Measurements from ENCODE around the gene PSMD6.

PSMD6 gene
- long read RNA-seq, donor 1, full-length matches to known transcripts: 80 of 85 reads
- long read RNA-seq, donor 1, partial matches to known transcripts: 5 of 85 reads
- long read RNA-seq, donor 1, other reads (novel, unspliced or antisense): 0 of 85 reads
- long read RNA-seq, donor 2, full-length matches to known transcripts: 40 of 40 reads
- long read RNA-seq, donor 2, partial matches to known transcripts: 0 of 40 reads
- long read RNA-seq, donor 2, other reads (novel, unspliced or antisense): 0 of 40 reads
- long read RNA-seq, donor 3, full-length matches to known transcripts: 38 of 38 reads
- long read RNA-seq, donor 3, partial matches to known transcripts: 0 of 38 reads
- long read RNA-seq, donor 3, other reads (novel, unspliced or antisense): 0 of 38 reads
- long read RNA-seq, donor 4, full-length matches to known transcripts: 61 of 66 reads
- long read RNA-seq, donor 4, partial matches to known transcripts: 5 of 66 reads
- long read RNA-seq, donor 4, other reads (novel, unspliced or antisense): 0 of 66 reads
- long read RNA-seq, donor 5, full-length matches to known transcripts: 71 of 71 reads
- long read RNA-seq, donor 5, partial matches to known transcripts: 0 of 71 reads
- long read RNA-seq, donor 5, other reads (novel, unspliced or antisense): 0 of 71 reads
- long read RNA-seq, donor 6, full-length matches to known transcripts: 42 of 42 reads
- long read RNA-seq, donor 6, partial matches to known transcripts: 0 of 42 reads
- long read RNA-seq, donor 6, other reads (novel, unspliced or antisense): 0 of 42 reads
- long read RNA-seq, donor 7, full-length matches to known transcripts: 89 of 89 reads
- long read RNA-seq, donor 7, partial matches to known transcripts: 0 of 89 reads
- long read RNA-seq, donor 7, other reads (novel, unspliced or antisense): 0 of 89 reads
- long read RNA-seq, donor 8, full-length matches to known transcripts: 61 of 61 reads
- long read RNA-seq, donor 8, partial matches to known transcripts: 0 of 61 reads
- long read RNA-seq, donor 8, other reads (novel, unspliced or antisense): 0 of 61 reads

DNA sequence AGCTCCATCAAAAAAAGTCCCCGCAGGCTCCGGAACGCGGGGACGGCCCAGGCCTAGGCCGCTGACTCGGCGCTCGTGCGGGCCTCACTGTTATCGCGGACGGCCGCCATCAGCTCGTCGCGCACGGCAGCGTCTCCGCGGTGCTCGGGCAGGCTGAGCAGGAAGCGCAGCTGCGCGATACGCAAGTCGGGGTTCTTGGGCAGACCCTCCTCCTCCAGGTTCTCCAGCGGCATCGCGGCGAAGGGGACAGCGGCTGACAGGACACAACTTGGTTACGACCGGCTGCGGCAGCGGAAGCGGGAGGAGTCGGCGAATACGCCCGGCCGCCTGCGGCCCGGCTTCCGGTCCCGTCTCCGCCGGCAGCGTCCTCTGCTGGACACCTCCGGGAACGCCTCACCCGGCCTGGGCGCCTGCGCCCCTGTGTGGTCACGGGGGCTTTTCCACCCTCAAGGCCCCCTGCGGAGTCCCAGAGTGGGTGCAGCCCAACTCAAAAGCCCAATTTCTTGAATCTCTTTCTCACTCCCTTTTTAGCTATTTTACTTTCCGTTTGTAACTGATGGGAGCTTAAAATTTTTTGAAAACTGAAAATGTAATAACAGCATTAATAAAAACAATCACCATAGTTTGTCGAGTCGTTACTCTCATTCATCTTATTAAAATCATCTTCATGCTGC, at the start of gene PSMD6:
PSMD6 (minus strand) TSS at position 308 of the 674 bp plus-strand sequence; CDS start at position 233, 75 bp downstream.
- peak; percentile 93 for DNase-seq

DNA sequence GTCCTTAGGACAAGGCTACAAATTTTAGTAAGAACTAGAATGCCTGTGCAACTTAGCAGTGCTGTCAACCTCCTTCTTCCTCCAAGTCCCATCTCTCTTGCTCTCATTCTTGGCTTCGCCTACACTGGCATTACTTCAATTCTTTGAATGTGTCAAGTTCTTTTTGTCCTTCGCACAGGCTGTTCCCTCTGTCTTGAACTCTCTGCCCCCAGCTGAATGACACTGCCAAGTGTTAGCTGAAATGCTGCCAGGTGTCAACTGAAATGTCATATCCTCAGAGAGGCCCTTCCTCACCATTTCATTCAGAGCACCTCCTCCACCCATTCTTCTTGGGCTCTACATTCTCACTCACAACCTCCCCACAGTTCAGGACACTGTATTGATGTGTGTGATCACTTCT, 48.8 kb upstream of the PSMD6 start:
- DNase-seq: no peak

DNA sequence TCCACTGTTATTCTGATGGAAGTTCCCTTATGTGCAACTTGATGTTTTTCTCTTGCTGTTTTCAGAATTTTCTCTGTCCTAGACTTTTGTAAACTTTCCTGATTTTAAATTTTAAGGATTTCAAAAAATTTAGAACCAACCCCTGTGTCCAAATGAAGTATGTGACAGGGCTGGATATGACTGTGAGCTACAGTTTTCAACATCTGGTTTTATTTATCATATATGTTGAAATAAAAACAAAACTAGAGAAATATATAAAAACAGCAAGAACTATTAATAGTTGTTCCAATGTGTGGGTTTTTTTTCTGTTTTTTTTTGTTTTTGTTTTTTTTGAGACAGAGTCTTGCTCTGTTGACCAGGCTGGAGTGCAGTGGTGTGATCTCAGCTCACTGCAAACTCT, 47.4 kb upstream of the PSMD6 start:
- no peak for DNase-seq

DNA sequence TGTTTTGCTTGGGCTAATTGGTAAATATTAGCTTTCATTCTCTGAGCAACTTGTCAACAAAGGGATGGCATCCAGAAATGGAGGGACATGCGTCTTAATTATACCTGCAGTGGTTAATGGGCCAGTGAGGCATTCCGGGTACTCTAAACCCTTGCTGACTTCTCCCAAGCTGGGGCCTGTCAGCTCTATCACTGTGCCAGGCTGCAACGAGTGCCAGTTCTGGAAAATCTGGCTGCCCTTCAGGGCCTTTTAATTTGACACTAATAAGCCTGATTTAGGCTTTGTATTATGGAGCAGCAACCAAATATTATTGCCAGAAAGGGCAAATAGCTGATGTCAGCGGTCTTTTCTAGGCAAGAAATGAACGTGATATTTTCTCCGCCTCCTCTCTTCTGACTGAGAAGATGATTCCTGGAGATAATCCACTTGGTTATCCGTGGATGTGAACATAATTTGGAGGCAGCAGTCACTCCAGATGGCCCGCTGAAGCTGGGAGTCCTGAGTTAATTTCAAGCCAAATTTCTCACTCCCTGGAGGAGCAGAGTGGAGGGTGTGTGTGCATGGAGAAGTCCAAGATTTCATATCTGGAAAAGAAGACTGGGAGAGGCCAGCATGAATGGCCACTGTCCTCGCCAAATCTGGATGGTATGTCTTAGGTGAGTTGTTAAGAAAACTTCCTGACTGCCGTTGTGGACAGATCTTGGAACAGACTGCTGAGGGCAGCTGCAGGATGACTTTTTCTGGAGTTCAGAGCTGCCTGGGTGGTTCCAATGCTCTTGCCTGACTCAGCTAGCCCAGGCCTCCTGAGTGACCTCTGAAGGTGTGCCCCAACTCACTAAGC, 44.4 kb upstream of the PSMD6 start:
- DNase-seq: no peak

DNA sequence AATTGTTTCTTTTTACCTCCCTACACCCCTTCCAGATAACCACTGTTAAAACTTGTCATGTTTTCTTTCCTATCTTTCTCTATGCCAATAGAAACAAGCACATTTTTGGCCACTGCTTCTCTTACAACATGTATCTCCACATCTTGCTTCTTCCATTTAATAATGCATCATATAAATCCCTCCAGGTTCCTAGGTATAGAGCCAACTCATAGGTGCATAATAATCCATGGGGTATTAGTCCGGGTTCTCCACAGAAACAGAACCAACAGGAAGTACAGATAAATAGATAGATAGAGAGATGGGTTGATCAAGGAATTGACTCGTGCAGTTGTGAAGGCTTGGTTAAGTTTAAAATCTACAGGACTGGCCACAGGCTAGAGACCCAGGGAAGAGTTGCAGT, 41.5 kb upstream of the PSMD6 start:
- no peak for DNase-seq

DNA sequence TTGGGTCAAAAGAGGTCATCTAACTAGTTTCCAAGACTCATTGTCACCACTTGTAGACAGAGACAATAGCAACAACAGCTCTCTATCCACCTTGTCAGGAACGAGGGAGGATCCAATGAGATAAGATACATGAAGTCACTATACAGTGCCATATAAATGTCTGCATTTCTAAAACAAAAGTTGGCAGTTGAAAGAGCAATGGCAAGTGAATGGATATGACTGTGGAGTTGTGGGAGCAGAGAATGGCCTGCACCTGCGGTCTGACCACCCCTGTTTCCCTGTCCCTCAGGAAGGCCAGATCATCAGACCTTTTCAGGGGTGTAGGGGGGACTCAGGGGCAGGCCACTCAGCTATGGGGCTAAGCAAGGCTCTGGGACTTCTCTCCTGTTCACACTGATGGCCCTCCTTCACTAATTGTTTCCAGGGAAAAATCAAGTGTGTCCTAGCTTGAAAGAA, 40.7 kb upstream of the PSMD6 start:
- DNase-seq: no peak

DNA sequence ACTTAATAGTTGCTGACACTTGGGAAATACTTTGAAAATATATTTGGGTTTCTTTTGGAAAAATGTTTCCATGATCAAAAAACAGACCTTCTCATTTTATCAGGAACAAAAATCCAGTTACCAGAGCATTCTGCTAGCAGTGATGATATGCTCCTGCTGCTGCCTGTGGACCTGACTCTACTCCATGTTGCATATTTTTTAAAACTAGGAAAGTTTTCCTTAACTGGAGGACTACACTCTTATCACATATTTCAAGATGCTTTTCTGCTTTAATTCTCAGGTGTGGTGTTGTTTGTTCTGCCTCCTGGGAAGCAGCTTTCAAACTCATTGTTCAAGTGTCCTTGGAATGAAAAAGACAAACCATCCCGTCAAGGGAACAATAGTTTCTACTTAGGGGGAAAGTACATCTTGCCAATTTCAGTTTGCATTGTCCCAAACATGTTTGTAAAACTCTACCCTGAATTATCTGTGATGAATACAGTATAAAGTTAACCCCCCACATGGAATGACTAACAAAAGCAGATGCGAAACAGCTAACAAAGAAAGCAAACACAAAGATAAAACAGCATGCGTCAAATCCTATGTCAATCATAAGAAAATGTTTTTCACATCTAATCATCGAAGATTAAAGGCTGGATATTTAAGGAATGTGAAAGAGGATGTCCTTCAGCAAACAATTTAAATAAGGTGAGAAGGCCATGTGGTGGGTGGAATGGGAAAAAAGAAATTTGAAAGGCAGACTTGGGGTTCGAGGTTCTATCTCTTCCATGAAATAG, 40.1 kb upstream of the PSMD6 start:
- DNase-seq: no peak

DNA sequence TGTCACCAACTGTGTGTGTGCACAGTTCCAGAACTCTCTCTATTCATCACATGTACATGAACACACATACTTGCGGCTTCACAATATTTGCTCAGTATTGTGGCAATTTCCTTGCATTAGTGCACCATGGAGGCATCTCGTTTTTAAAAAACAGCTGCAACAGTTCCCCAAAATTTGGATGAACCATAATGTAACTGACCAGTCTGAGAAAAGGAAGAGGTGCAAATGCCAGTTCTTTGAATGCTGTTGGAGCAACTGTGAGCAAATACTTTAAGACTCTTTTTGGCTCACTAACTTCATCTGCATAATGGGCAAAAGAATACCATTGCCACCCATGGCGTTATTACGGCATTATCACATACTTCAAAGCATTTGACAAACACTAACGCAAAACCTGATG, 38.3 kb upstream of the PSMD6 start:
- DNase-seq: no peak

DNA sequence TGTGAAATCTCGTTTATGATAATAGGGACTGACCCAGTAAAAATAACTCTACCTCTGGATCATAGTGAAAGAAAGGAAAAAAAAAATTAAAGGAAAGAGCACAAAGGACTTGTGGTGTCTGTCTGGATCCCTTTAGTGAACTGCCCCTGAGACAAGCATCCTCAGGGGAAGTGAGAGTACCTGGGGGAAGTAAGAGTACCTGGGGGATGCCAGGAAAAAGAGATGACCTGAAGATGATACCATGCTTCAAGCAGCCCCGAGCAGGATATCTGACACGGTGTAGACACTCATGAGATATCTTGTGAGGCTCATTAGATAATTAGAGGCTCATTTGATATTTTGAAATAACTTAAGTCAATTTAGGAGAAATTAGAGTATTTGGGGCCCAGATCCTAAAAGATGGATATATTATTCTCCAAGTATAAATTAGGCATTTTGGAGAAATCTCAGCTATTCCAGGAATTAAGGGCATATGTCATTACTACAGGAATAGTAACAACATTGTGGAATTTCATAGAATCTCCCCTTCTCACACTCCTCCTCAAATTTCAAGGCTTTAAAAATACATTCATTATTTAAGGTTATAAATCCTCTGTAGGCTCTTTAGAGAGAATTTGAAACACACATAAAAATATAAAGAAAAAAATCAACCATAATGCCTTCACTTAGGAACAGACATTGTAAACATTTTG, 36.3 kb upstream of the PSMD6 start:
- DNase-seq: no peak

DNA sequence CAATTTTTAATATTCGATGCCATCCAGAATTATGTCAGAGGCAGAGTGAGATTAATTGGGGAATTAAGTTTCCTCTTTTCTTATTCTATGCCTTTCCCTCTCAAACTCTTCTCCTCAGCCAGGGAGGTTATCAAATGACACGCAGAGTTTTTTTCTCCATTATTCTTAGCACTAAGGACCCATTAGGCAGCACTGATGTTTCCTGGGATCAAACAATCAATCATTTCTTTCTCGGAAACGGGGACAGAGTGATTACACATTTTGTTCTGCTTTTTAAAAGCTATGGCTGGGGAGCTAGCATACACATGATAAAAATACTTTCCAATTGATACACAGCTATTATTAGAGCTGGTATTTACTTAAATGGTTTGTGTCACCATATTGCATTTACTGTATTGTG, 35.3 kb upstream of the PSMD6 start:
- no peak for DNase-seq

DNA sequence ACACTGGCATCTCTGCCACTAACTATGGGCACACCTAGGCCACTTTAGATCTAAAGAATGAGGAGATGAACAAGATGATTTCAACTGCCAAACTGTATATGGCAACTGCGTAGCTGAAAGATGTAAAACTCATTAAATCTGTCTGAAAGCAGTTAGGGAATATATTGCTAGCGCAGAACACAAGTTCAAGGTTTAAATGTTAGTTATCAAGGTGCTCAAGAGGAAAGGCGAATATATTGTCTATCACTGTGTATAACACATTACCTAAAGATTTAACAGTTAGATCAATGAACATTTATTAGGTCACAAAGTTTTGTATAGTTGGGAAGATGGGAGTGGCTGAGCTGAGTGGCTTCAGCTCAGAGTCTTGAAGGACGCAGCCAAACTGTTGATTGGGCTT, 33.9 kb upstream of the PSMD6 start:
- DNase-seq: no peak

DNA sequence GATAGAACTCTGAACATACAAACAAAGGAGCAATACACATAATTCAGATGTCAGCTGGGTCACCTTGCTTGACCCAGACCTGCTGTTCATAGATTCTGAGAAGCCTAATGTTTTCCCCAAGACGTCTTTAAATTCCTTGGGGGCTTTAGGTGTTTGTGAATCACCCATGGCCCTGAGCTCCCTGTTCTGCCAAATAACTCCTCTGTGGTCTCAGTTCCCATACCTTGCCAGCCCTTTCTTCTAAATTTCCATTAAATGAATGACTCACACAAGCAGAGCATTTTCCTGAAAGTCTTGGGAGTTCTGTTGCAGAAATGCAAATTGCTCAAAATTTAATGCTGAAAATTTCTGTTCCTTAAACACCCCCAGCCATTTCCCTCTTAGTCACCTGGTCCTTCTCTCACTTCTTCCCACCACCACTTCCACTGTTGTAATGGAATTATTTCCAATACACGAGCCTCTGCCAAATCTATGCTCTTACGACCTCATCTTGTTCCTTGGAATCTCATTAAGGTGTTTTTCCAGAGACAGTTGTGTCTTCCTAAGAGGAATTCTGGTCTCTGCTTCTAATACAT, 33.4 kb upstream of the PSMD6 start:
- no peak for DNase-seq

DNA sequence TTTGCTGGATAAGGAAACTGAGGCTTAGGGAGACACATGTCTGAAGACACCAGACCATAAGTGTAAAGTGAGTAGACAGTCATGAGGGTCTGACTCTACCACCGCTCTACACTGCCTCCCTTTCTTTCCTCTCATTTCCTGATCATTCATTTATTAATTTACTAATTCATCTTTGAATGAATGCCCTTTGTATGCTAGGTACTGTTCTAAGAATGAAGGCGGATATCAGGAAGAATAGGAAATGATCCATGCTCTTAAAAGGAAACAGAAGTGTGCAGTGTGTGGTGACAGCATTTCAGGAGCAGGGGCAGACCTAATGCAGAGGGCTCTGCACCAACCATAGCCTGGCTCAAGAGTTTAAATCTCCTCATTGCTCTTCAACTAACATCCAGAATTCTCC, 31.8 kb upstream of the PSMD6 start:
- no peak for DNase-seq

DNA sequence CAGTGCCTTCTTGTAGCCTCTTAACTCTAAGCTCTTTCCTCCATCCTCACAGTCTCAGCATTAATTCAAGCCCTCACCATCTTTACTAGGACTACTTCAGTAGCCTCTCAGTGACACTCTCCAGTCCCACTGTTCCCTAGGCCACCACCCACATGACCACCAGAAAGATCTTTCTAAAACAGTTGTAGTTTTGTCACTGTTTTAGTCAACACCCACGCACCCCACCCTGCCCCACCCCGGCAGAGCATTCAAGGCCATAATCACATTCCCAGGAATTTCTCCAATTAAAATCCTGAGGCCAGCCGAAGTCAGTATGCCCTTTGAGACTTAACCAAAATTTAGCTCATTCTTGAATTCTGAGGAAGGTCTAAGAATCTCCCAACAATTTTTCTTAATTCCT, 31.2 kb upstream of the PSMD6 start:
- DNase-seq: no peak

DNA sequence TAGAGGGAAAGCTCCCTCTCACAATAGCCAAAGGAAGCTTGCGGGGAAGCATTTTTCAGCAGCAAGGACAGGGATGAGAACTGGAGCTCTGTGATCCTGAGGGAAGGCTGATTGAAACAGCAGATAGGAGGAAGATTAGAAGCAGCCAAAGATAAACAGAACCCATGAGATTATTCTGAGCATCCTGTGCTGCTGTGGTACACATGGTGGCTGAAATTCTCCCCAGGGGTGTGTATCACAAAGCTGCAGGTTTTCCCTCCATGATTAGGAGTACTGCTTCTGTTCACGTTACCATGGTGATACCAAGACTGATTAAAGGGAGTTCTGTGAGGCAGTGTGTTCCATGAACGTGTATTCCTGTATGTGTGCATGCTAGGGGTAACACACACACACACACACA, 30.3 kb upstream of the PSMD6 start:
- no peak for DNase-seq

DNA sequence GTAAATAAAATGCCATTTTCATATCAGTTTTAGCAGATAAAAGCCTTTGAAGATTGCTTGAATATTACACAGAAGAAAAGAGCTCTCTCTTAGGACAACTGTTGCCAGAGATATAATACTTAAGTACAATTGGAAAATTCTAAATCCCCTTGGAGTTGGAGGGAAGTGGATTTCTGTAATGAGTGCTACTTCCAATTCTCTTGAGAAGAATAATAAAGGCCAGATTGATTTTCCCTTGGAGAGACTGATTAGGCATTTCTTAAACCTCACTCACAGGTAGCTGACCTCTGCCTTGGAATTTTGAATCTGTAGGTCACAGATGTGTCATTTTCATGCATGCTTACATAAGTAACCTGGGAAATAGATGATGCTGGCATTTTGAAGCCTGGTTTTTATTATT, 29.8 kb upstream of the PSMD6 start:
- no peak for DNase-seq

DNA sequence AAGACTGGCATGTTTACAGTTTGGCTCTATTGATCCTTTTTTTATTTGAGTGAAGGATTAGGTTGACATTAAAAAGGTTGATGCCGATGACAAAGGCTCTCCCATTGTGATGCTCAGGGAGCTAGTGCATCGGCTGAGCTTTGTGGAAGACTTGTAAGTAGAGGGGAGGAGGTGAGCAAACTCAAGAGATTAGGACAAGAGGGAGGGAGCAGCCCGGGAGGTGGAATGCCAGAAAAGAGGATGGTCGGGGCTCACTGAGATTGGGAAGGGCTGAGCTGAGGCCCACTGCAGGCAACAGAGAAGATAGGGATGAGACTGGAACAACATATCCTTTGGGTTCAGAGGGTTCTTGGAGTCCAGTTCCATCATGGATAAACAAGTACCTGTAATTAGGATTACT, 26.5 kb upstream of the PSMD6 start:
- no peak for DNase-seq

DNA sequence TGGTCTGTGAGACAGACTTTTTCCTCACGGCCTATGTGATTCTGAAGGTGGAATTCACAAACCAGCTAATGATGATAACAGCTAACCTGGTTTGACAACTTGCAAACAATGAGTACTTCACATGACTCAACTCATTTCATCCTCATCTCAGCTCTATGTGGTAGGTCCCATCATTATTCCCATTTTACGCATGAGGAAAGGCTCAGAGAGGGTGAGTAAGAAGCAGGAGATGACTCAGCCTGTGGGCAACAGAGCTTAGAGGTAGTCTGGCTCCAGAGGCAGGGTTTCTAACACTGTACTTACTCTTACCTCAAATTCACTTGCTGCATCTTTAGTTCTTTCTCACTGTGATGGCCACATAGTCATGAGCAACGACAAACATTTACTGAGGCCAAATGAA, 25.8 kb upstream of the PSMD6 start:
- DNase-seq: no peak

DNA sequence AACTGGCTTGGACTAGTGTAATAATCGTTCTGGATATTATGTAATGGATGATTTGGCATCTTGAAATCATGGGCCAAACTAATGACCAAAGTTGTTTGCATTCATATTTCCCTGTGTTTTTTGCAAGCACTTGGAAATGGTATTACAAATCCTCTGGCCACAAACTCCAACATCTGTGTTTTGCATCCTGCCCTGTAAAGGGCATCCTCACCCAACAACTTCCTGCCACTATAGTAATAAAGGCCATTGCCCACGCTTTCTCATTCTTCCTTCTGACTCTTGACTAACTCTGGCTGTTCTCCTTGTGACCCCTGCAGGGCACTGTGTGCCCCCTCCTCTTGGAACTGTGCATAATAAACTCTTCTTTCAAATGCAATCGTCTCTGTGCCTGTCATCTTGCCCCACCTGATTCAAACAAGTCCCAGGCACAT, 25.4 kb upstream of the PSMD6 start:
- no peak for DNase-seq

DNA sequence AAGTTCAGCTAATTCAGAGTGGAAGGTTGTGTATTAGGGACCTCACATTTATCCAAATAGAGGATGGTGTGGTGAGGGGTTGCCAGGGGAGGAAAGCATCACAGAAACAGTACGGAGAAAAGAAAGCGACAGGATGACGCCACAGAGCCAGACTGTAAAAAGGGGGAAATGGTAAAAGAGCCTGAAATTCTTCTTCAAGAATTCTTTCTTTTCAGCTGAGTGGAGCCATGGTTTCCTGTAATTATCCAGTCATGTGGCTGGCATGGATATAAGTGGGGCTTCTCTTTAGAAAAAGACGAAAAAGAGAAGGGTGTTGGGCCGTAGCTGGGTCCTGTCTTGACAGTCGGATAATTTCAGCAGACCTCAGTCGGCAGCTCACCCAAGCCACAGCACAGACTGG, 24.5 kb upstream of the PSMD6 start:
- no peak for DNase-seq
